GM19193 (cell line): ENCODE measurements around the gene C11orf87.

ENCODE experiments used
- POLR2A ChIP-seq: IDR thresholded peaks from 4 replicates; pipeline ENCODE4 v1.6.1; 2011; ENCODE audit not compliant: insufficient read depth, insufficient read length; ENCODE audit errors: extremely low read depth

C11orf87 gene

DNA sequence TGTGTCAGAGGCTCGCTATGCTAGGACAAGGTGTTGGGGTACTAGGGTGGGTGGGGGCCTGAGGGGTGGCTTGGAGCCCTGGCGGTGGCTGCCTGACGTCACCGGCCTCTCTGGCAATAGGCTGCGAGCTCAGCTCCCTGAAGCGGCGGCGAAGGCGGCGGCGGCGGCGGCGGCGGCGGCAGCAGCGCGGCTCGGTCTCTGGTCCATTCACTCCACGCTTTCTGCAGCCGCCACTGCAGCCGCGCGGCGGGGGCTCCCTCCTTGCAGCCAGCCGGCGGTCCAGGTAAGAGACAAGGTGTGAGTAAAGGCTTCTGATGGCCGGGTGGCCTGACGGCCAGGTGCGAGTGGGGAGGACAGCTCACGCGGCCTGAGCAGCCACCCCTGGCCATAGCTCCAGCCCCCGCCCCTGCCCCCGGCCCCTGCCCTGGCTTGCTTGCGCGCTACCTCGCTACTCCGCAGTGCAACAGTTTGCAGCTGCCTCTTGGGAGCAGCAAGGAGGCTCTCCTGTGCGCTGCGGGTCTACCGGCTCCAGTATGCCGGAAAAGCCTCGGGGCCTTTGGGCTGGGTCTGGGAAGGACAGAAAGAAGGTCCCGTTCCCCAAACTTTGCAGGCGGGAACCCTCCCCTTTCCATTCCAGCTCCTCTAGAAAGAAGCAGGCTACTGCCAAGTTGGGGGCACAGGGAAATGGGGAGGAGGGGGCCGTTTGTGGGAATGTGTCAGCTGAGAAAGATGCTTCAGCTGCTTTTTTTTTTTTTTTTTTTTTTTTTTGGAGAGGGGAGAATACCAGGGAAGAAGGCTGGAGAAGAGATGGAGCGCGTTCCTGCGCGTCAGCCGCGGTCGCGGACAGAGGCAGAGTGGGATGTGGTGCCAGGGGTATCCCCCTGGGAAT lies at the start of gene C11orf87:
TSS of gene C11orf87 (plus strand) at position 210 of the 889 bp plus-strand sequence. CDS start 1,444 bp downstream, outside the sequence.
- no peak for TF ChIP-seq POLR2A

DNA sequence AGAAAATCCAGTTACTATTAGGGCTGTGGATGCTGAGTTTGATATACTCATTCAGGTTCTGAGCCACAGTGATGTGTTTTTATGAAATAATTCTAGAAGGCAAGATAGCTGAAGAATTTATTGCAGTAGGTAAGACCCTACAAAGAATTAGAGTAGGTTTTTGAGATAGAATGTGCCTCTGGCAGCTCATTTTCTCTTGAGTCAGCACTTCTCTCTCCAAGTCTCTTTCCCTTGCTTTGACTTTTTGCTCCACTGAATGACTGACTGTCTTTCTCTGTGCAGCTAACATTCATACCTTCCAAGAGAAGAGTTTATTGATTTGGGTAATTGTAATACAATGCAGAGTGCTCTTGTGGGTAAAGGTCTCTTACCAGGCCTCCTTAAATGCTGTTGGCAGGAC lies 48.0 kb upstream of the C11orf87 start:
- TF ChIP-seq POLR2A: no peak

DNA sequence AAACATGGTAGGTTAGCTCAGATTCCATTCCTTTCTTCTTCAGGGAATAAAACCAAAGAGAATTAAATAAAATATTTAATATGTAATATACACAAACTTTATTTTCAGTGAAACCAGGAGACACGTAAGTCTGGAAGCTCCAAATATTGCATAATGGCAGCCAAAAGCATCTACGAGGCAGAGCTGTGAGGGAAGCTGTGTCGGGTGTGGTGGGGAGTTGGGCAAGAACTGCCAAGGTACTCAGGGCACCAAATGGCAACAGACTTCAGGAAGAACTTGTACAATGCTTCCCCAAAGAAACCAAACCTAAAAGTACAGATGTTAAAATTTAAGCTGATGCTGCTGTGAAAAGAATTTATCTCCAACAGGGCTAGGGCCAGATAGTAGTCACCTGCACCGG lies 47.5 kb upstream of the C11orf87 start:
- TF ChIP-seq POLR2A: no peak

DNA sequence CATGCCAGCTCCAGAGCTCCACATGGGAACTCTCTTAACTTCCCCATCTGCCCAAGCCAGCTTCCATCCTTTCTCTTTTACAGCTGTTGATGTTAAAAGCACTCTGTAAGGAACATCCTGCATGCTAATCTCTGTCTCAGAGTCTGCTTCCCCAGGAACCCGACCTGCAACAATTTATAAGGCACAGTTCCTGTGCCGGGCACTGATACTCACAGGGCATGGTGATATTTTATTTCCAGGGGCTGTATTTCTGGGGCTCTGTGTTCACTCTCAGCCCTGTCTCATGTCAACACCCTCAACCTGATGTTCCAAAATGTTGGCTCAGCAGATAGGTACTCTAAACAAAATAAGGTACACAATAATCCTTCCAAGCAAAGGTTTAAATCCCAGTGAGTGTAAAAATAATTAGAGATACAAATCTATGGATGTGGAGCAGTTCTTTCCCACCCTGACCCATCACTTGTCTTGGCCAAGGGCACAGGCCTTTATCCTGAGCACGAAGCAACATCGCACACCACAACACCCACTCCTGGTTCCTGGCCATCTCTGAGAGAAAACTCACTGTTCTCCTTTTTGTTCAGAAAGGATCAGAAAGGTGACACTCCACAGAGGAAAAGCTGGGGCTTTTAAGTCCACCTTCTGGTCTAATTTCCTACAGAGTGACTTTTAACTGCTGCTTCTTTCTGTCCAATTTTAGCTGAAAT lies 44.8 kb upstream of the C11orf87 start:
- TF ChIP-seq POLR2A: no peak

DNA sequence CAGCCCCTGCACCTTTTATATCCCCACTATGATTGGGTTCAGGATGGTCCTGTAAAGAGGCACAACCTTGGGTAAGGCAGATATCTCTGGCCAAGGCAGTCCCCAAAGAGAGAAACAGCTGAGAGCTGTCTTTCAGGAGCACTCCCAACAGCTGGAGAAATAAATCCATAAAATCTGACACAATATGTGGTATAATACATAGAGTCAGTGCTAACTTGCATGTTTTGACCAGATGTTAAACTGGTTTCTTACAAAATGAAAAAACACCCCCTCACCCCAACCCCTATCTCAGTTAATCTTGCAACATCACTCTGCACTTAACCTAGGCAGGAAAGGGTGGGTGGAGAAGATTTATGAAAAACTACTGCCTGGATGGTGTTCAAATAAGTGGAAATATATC lies 44.0 kb upstream of the C11orf87 start:
- no peak for TF ChIP-seq POLR2A

DNA sequence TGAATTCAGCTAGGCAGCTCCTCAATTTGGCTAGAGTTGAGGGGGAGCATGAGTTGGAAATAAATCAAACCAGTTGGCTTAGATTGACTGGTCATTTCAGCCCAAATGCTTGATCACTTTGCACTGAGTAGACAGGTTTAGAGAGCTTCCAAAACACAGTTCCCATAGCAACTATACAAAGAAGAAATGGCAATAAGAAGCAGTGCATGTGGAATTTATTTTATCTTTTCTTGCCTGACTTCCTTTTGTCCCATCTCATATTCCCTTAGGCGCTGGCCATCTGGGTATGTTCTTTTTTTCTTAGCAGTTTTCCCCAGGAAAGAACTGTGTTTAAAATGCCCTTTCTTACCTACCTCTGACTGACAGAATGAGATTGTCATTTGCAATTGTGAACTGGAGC lies 38.7 kb upstream of the C11orf87 start:
- no peak for TF ChIP-seq POLR2A

DNA sequence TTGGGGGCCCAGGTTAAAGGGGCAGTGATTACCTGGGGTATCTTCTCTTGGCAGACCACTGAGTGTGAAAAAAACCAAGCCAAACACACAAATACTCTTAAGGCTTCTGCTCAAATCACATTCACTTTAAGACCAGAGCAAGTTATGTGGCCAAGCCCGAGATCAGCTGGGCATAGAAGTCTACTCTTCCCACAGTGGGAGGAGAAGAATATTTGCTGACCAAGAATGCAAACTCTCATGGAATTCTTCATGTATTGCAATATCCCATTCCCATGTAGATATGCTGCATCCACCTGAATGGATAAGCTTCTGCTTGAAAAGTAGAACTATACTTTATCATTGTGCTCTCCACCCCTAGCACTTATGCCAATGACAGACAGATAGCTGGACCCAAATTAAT lies 37.1 kb upstream of the C11orf87 start:
- TF ChIP-seq POLR2A: no peak

DNA sequence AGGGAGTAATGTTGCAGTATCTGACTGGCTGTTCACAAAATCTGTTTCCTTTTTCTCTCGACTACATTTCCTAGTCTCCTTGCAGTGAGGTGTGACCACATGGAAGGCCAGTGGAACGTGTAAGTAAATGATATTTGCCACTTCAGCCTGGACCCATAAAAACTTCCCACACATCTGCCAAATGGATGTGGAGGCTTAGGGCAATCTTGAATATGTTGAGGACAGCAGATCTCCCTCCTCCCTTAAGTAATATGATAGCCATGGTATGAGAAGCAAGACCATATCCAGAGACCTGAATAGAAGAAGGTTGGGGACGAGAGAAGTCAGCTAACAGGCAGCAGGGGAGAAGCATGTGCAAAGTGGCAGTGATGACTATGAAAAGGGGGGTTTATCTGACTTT lies 33.0 kb upstream of the C11orf87 start:
- TF ChIP-seq POLR2A: no peak

DNA sequence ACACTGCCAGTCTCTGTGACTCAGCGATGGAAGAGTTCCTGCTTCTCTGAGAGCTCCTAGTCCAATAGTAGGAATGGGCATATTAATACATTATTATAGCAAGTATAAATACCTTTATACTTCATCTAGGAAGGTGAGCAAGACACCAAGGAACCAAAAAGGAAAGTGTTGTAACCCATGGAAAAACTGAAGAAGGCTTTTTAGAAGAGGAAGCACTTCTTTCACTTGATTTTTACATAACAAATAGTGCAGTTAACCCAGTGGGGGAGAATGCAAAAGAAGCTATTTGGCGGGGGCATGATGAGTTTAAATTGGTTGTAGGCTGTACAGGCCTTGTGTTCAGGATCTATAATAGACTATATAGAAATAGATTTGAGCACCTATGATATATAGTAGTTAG lies 31.2 kb upstream of the C11orf87 start:
- TF ChIP-seq POLR2A: no peak

DNA sequence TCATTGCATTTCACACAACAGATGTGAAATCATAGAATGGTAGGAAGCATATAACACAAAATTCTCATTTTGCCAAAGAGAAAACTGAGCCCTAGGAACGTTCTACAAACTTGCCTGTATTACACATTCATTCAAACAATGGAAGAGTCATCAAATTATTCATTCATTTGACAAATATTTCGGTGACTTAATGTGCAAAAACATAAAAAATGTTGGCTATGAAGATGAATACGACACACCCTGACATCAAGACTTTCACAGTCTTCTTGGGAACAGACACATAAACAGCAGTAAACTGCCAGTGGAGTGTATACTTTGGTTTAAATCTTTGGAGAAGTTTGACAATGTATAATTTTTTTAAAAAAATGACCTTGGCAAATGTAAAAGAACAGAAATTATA lies 20.4 kb upstream of the C11orf87 start:
- TF ChIP-seq POLR2A: no peak

DNA sequence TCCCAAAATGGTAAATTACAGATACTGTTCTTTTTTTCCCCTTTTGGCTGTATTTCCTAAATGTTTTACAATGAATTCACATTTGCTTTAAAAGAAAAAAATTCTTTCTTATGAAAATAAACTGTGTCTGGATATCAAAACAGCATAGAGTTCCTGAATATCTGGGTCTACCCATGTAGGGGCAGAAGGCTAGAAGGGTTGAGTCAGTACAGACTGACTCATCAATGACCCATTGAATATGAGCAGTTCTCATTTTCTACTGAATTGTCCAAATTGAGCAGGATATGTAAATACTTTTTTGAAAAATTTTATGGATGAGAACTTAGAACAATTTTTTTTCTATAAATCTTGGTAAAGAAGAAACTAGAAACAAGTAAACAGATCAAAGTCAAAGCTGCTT lies 16.3 kb upstream of the C11orf87 start:
- no peak for TF ChIP-seq POLR2A

DNA sequence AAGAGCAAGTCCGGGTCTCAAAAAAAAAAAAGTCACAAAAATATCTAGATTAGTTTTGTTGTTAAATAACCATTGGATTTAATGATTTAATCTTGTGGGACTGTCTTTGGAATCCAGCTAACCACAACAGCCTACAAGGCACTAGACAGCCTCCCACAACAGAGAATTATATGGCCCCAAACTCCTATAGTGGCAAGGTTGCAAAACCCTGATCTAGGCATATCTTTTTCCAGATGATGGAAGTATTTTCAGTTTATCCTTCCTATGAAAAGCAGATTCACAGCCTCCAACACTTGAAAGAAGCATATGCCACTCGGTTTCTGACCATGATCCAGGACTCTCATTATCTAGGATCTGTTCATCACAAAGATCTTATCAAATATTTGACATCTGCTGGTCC lies 5.4 kb upstream of the C11orf87 start:
- no peak for TF ChIP-seq POLR2A

DNA sequence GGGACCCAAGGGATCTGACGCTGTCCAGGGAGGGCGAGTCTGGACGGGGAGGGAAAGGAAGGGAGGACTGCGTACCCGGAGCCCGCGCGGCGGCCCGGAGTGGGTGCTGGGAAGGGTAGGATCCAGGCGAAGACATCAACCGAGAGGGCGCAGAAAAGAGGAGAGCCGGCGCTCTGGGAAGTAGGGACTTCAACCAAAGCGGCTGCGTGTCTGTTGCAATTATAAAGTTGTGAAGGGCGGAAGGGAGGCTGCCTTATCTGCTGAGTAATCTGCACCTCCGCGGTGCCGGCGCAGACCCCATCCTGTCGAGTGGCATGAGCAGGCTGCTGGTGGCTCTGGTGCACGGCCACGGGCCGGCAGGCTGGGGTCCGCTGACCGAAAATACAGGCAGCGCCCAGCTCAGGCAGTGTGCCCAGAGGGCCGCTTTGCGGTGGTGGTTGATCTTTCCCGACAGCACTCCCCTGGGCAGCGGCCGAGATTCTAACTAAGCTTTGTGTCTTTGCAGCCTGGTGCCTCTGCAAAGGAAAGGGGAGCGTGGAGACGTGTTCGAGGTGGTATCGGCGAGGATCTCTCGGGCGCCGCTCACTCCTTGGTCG lies 978 bp downstream of the C11orf87 start:
- no peak for TF ChIP-seq POLR2A

DNA sequence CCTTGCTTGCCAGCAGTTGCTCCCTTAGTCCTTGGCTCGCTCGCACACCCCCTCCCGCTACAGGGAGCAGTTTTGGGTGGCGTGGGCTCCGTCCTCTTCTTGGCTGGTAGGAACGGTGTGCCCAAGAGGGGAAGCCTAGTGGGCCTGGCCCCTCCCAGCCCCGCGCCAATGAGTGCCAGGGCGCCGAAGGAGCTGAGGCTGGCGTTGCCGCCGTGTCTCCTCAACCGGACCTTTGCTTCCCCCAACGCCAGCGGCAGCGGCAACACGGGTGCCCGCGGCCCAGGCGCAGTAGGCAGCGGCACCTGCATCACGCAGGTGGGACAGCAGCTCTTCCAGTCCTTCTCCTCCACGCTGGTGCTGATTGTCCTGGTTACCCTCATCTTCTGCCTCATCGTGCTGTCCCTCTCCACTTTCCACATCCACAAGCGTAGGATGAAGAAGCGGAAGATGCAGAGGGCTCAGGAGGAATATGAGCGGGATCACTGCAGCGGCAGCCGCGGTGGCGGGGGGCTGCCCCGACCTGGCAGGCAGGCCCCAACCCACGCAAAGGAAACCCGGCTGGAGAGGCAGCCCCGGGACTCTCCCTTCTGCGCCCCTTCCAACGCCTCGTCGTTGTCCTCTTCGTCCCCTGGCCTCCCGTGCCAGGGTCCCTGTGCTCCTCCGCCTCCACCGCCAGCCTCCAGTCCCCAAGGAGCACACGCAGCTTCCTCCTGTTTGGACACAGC lies 1.6 kb downstream of the C11orf87 start:
- no peak for TF ChIP-seq POLR2A

DNA sequence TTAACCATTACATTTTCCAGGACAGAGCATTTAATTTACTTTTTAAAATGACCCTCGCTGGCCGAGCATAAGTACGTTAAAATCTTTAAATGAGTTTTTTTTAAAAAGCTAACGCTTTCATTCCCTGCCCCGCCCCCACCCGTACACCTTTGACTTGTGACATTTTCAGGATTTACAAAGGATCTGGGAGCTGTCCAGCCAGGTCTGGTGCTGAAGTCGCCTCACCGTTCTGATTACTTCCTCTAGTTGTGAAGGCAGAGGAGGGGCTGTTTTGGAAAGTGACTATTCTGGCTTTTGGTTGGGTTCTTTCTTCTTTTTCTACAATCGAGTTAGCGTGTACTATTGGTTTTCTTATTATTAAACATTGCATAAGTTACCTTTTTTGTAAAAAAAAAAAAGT lies 2.9 kb downstream of the C11orf87 start:
- TF ChIP-seq POLR2A: no peak
